Esophagus muscularis mucosa (tissue), 4 donors: Measurements from ENCODE around the gene KCNE1.

Experiments
- CTCF ChIP-seq, 3 experiments: fragments of 200-600 bp in 2 of 3; fragments of 450-650 bp in 1 of 3; sonication (generic) in 2 of 3; IDR thresholded peaks; one replicate each; pipeline ENCODE4 v1.5.1; 2017 to 2019; ENCODE audit warnings: antibody characterized with exemption in 3 of 3, mild to moderate bottlenecking in 2 of 3, moderate library complexity in 1 of 3
- EP300 ChIP-seq: sonication (generic); formaldehyde crosslinking; IDR thresholded peaks from one replicate; pipeline ENCODE4 v1.6.1; 2017; ENCODE audit warnings: antibody characterized with exemption
- POLR2A ChIP-seq: fragments of 450-650 bp; IDR thresholded peaks from one replicate; pipeline ENCODE4 v1.6.1; 2017; ENCODE audit warnings: antibody characterized with exemption, moderate library complexity, mild to moderate bottlenecking, low read depth

DNA sequence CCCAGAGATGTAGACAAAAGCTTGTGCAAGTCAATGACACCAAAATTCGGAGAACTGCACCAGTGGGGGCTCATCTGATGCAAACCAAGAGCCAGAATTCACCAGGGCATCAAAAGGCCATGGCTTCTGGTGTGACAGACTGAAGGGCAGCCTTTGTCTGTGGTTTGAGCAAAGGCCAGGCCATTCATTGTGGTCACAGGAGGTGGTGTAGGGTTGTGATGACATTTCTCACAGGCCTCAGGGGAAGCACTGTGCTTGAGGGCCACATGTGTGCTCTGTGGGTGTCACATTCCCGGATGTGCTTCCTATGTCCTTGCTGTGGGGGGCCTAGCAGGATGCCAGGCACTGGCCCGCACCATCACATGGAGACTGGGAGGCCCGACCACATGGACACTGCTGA is 22.5 kb upstream of the KCNE1 start:
- no peak for TF ChIP-seq CTCF (IDR thresholded peaks at IDR 0.05)
- no peak for TF ChIP-seq EP300
- TF ChIP-seq POLR2A, result no peak
